BLaER1 (cell line): Measurements from ENCODE around the gene ANXA1.
"Not testable (repeated sequence)": the region's sequence is repeated elsewhere in the genome, so short reads cannot be mapped to it uniquely, and the experiment has no call there.

Experiments used
- H3K27ac ChIP-seq: shearing (Covaris generic); formaldehyde crosslinking; 2 replicates; pipeline ENCODE4 v1.8.1; 2022
- H3K27me3 ChIP-seq: shearing (Covaris generic); formaldehyde crosslinking; 2 replicates; pipeline ENCODE4 v1.8.1; 2022
- H3K36me3 ChIP-seq: shearing (Covaris generic); formaldehyde crosslinking; 2 replicates; pipeline ENCODE4 v1.8.1; 2022
- H3K4me1 ChIP-seq: shearing (Covaris generic); formaldehyde crosslinking; 2 replicates; pipeline ENCODE4 v1.8.1; 2022
- H3K4me2 ChIP-seq: shearing (Covaris generic); formaldehyde crosslinking; 2 replicates; pipeline ENCODE4 v1.8.1; 2022
- H3K4me3 ChIP-seq: shearing (Covaris generic); formaldehyde crosslinking; 2 replicates; pipeline ENCODE4 v1.8.1; 2022
- H3K9ac ChIP-seq: shearing (Covaris generic); formaldehyde crosslinking; 2 replicates; pipeline ENCODE4 v1.8.1; 2022
- H3K9me3 ChIP-seq: shearing (Covaris generic); formaldehyde crosslinking; 2 replicates; pipeline ENCODE4 v1.8.1; 2022
- H4K20me1 ChIP-seq: shearing (Covaris generic); formaldehyde crosslinking; 2 replicates; pipeline ENCODE4 v1.8.1; 2022
- Cebpa-rat ChIP-seq: shearing (Covaris generic); IDR thresholded peaks from 2 replicates; pipeline ENCODE4 v1.8.1; 2022

The ANXA1 gene

DNA sequence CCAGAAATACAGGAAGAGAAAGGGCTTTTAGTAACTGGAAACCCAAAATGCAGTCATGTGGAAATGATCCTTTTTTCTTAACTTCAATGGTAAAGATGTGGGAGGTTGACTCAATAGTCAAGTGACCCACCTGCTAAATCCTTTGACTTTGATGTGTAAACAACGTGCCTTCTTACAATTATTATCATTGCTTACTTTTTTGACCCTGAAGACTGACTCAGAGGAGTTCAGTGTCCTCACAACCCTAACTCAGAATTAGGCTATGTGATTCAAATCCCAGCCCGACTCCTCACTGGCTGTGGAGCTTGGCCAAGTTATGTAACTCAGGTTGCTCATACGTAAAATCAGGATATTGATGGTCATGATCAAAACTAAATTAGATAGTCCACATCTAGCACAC lies 27.9 kb downstream of the ANXA1 start:
- Histone ChIP-seq H3K4me1 (peaks cover 15% of the 10 kb centered on the region), H3K36me3 (no peaks in the 10 kb centered on the region), H3K4me2 (peak overlapping the region; percentile 25), H3K4me3 (no peak overlapping the region), H4K20me1 (no peaks in the 10 kb centered on the region), H3K27me3 (no peaks in the 10 kb centered on the region), H3K9me3 (no peaks in the 10 kb centered on the region), H3K27ac (no peak overlapping the region), H3K9ac (no peak overlapping the region)
- no peak for TF ChIP-seq Cebpa-rat

DNA sequence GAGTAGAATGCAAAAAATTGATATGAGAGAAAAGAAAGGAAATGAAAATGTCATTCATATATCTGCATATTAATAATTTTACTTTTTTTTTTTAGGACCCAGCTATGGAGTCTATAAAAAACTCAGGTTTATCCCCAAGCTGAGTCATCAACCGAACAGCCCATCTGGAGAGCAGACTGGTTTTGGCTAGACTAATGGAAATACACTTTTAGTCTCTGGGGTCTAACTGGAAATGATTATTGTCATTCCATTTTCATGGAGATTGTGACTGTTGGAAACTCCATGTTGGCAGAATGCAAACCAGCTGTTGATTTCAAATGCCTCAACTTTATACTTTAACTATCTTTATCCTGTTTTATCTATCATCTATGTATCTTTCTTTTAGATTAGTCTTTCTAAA lies 28.7 kb downstream of the ANXA1 start:
- H4K20me1 ChIP-seq = no peaks in the 10 kb centered on the region
- H3K9me3 ChIP-seq = no peaks in the 10 kb centered on the region
- no peak overlapping the region for H3K27ac ChIP-seq
- no peaks in the 10 kb centered on the region for H3K27me3 ChIP-seq
- TF ChIP-seq Cebpa-rat = no peak
- no peak overlapping the region for H3K9ac ChIP-seq
- peaks cover 15% of the 10 kb centered on the region for H3K4me1 ChIP-seq
- peak overlapping the region; percentile 23; the same call in 1 of the 2 replicates for H3K4me2 ChIP-seq
- H3K36me3 ChIP-seq = no peaks in the 10 kb centered on the region
- no peak overlapping the region for H3K4me3 ChIP-seq

DNA sequence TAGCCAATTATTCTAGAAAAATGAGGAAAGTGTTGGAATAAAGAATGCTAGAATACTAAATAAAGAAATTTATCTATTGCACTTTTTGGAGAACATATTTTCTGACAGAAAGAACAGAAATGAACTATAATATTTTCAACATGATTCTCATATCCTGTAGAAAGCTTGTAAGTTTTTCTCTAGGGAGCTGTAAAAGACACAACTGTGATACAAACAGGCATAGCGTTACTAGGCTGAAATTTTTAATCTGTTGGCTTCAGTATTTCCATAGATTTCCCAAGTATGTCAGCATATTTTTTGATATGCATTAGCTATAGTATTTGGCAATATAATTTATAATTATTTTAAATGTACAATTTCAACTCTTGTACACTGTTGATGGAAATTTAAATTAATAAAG lies 31.3 kb downstream of the ANXA1 start:
- TF ChIP-seq Cebpa-rat = no peak
- no peaks in the 10 kb centered on the region for H3K36me3 ChIP-seq
- H4K20me1 ChIP-seq = no peaks in the 10 kb centered on the region
- no peak overlapping the region for H3K27ac ChIP-seq
- no peak overlapping the region for H3K4me3 ChIP-seq
- H3K4me2 ChIP-seq = no peak overlapping the region
- H3K9ac ChIP-seq = no peak overlapping the region
- H3K4me1 ChIP-seq = peaks cover 15% of the 10 kb centered on the region
- H3K27me3 ChIP-seq = no peaks in the 10 kb centered on the region
- no peaks in the 10 kb centered on the region for H3K9me3 ChIP-seq

DNA sequence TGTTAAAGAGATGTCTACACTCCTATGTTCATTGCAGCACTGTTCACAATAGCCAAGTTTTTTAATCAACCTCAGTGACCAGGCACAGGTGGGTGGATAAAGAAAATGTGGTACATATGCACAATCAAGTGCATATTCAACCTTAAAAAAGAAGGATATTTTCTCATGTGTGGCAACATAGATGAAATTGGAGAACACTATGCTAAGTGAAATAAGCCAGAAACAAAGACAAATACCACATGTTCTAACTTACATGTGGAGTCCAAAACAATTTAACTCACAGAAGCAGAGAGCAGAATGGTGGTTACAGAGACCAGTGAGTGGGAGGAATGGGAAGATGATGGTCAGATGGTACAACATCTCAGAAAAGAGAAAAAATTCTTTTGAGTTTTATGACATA lies 31.8 kb downstream of the ANXA1 start:
- Histone ChIP-seq H3K4me1 (peaks cover 15% of the 10 kb centered on the region), H3K9me3 (no peaks in the 10 kb centered on the region), H3K27ac (no peak overlapping the region), H3K9ac (no peak overlapping the region), H4K20me1 (no peaks in the 10 kb centered on the region), H3K4me2 (no peak overlapping the region), H3K27me3 (no peaks in the 10 kb centered on the region), H3K36me3 (no peaks in the 10 kb centered on the region), H3K4me3 (no peak overlapping the region)
- no peak for TF ChIP-seq Cebpa-rat

DNA sequence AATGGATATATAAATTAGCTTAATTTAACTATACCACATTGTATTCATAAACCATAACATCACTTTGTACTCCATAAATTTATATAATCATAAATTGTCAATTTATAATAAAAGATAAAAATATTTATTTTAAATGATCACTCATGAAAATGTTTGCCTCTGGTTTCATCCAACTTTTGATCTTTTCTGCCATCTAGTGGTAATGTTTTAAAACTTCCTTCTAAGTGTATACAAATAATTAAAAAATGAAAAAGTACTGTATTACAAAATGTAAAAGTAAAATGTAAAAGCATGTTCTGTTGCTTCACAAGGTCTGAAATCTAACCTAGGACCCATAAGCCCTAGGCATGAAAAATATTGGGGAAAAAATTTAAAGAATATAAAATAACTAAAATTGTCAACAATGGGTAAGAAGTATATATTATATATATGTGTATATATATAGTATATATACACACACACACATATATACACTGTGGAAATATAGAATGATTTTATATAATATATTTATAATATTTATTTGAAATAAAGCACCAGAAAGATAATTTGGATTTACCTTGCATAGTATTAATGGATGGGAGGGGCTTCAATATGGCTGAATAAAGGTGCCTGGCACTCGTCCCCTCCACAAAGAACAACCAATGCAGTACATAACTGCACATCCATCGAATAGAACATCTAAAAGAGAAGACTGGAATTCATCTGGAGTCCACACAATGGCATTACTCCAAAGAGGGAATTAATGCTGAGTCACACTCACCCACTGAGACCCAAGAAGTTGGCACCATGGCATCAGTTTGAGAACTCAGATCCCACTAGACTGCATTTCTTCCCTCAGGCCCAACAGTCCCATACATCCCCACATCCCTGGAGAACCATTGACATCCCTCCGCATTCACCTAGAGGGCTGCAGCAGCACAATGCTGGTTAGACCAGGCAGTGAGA lies 32.5 kb downstream of the ANXA1 start:
- peaks cover 15% of the 10 kb centered on the region for H3K4me1 ChIP-seq
- H3K9ac ChIP-seq = no peak overlapping the region
- no peaks in the 10 kb centered on the region for H3K36me3 ChIP-seq
- H3K9me3 ChIP-seq = no peaks in the 10 kb centered on the region
- H3K4me2 ChIP-seq = no peak overlapping the region
- no peaks in the 10 kb centered on the region for H4K20me1 ChIP-seq
- H3K4me3 ChIP-seq = no peak overlapping the region
- no peak for TF ChIP-seq Cebpa-rat
- H3K27ac ChIP-seq = no peak overlapping the region
- no peaks in the 10 kb centered on the region for H3K27me3 ChIP-seq

DNA sequence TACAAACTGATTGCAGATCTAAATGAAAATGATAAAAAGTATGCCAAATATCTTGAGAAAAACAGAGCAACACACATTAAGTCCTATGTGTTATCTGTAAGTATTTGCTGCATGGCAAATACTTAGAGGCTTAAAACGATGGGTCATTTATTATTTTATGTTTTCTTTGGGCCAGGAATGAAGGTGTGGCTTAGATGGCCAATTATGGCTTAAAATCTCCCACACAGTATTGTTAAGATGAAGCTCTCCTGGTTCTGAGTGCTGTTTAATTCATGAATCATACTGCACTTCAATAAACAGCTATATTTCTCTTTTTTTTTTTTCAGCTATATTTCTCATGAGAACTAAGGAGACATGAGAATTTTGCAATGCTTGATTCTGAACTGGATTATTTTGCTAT lies 39.4 kb downstream of the ANXA1 start:
- not testable (repeated sequence) for H3K4me1 ChIP-seq, H3K27ac ChIP-seq, H3K36me3 ChIP-seq, H3K9me3 ChIP-seq, H4K20me1 ChIP-seq, H3K4me2 ChIP-seq, H3K9ac ChIP-seq, H3K27me3 ChIP-seq, H3K4me3 ChIP-seq

DNA sequence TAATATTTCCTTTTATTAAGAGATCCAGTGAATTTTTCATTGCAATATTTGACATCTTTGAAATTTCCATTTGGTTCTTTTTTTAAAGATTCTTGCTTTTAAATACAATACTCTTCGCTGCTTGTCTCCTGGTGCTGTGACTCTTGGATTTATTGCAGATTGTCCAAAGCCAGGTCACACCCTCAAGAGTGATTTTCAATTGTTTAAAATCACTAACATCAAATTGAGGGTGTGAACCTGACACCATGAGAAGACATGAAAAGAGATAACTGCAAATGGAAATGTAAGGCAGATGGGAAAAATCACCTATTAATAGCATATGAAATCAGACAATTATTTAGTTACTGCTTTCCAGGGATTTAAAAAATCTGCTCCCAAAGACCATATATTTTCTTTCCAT lies 42.6 kb downstream of the ANXA1 start:
- TF ChIP-seq Cebpa-rat = no peak
- H3K4me3 ChIP-seq = no peak overlapping the region
- H3K4me2 ChIP-seq = no peak overlapping the region
- H3K36me3 ChIP-seq = no peaks in the 10 kb centered on the region
- no peaks in the 10 kb centered on the region for H3K27me3 ChIP-seq
- no peaks in the 10 kb centered on the region for H3K9me3 ChIP-seq
- no peaks in the 10 kb centered on the region for H3K4me1 ChIP-seq
- no peak overlapping the region for H3K27ac ChIP-seq
- no peak overlapping the region for H3K9ac ChIP-seq
- no peaks in the 10 kb centered on the region for H4K20me1 ChIP-seq

DNA sequence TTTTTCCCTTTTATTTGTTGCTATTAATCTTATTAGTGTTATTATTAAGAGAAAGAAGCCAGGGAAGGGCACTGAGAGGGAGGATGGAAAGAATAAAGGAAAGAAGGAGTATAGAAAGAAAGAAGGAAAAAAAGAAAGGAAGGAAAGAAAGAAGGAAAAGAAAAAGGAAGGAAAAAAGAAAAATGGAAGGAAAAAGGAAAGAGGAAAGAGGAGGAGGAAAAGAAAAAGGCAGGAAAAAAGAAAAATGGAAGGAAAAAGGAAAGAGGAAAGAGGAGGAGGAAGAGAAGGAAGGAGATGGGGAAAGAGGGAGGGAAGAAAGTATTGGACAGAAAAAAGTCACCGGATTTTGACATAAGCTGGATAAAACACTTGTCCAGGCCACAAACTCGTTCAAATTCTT lies 47.8 kb downstream of the ANXA1 start:
- Histone ChIP-seq H3K27me3 (no peaks in the 10 kb centered on the region), H3K9me3 (no peaks in the 10 kb centered on the region), H3K27ac (no peak overlapping the region), H3K36me3 (no peaks in the 10 kb centered on the region), H3K9ac (no peak overlapping the region), H3K4me2 (no peak overlapping the region), H4K20me1 (no peaks in the 10 kb centered on the region), H3K4me3 (no peak overlapping the region), H3K4me1 (no peaks in the 10 kb centered on the region)
- TF ChIP-seq Cebpa-rat = no peak

DNA sequence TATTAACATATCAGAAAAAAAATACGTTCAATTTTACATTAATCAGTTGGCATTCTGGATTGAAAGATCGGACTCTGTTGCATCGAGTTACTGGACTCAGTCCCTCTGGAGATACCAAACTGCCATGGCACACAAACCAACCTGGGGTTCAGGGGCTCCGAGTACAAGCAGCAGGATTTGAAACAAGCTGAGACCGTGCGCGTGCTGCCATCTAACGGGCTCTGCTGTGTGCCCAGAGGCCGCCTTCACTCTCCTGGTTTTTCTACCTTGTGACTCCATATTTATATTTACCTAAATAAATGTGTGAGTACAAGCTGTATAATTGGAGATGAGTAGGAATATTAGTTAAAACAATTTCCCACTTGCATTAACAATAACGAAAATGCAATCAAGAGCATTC lies 48.2 kb downstream of the ANXA1 start:
- no peaks in the 10 kb centered on the region for H3K36me3 ChIP-seq
- no peak overlapping the region for H3K9ac ChIP-seq
- H3K27ac ChIP-seq = no peak overlapping the region
- no peaks in the 10 kb centered on the region for H4K20me1 ChIP-seq
- no peaks in the 10 kb centered on the region for H3K27me3 ChIP-seq
- TF ChIP-seq Cebpa-rat = no peak
- no peaks in the 10 kb centered on the region for H3K4me1 ChIP-seq
- no peaks in the 10 kb centered on the region for H3K9me3 ChIP-seq
- no peak overlapping the region for H3K4me2 ChIP-seq
- H3K4me3 ChIP-seq = no peak overlapping the region

DNA sequence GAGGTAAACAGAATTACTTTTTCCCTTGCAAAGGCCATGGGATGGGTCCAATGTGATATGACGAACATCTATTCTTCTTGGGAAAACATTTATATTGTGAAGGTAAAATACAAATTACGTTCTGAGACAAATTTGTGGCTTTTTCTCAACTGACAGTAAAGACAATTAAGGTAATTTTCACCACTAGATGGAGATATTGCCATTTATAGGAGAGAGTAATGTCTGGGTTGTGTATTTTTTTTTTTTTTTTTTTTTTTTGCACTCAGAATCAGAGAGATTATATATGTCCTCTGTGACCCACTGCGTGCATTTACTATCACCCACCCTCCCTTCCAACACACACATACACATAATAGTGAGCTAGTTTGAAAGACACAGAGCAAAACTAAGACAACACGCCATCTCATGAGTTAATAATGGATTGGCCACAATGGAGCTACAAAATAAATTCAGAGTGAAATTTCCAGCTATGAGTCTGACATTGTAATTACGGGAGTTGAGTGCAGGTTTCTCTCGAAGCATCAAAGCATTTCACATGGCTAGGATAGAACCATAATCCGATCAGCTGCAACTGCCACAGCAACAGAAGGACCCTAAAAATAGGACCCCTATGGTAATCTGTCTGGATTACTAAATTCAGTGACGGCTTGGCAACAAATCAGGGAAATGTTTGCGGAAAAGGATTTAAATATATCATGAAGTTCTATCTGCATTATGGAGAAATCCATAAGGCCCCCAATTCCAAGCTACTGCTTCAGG lies 49.2 kb downstream of the ANXA1 start:
- H3K27me3 ChIP-seq = no peaks in the 10 kb centered on the region
- no peaks in the 10 kb centered on the region for H3K36me3 ChIP-seq
- no peak overlapping the region for H3K9ac ChIP-seq
- H3K27ac ChIP-seq = no peak overlapping the region
- no peaks in the 10 kb centered on the region for H4K20me1 ChIP-seq
- no peak overlapping the region for H3K4me3 ChIP-seq
- no peaks in the 10 kb centered on the region for H3K9me3 ChIP-seq
- no peak for TF ChIP-seq Cebpa-rat
- H3K4me1 ChIP-seq = no peaks in the 10 kb centered on the region
- no peak overlapping the region for H3K4me2 ChIP-seq
